GM12891 (cell line): ENCODE results near the gene TRIP12.

Experiments
- PAX5 ChIP-seq: IDR thresholded peaks from 2 replicates; pipeline ENCODE4 v1.6.1; 2011; ENCODE audit warnings: low read length, moderate library complexity, mild to moderate bottlenecking; ENCODE audit not compliant: insufficient read depth, severe bottlenecking
- POLR2A ChIP-seq: IDR thresholded peaks from 2 replicates; pipeline ENCODE4 v1.6.1; 2011; ENCODE audit warnings: low read depth, low read length, control low read depth
- POLR2AphosphoS5 ChIP-seq: IDR thresholded peaks from 2 replicates; pipeline ENCODE4 v1.6.1; 2011; ENCODE audit warnings: low read depth, low read length, control low read depth
- POU2F2 ChIP-seq: IDR thresholded peaks from 2 replicates; pipeline ENCODE4 v1.6.1; 2011; ENCODE audit warnings: low read depth, mild to moderate bottlenecking, control low read depth, low read length, moderate library complexity
- SPI1 ChIP-seq: IDR thresholded peaks from 2 replicates; pipeline ENCODE4 v1.6.1; 2011; ENCODE audit warnings: low read depth, low read length, control low read depth
- TAF1 ChIP-seq: IDR thresholded peaks from 2 replicates; pipeline ENCODE4 v1.6.1; 2011; ENCODE audit warnings: low read depth, low read length, control low read depth

DNA sequence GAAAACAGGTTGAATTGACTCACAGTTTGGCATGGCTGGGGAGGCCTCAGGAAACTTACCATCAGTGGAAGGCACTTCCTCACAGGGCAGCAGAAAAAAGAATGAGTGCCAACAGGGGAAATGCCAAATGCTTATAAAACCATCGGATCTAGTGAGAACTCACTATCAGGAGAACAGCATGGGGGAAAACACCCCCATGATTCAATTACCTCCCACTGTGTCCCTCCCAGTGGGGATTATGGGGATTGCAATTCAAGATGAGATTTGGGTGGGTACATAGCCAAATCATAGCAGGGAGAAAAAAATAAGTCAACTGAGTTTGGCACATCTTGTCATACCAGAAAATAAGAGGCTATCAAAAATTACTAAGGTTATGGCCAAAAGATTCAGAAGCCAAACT, 96.3 kb downstream of the TRIP12 start:
- TF ChIP-seq POU2F2, result no peak
- TF ChIP-seq POLR2AphosphoS5, result no peak
- no peak for TF ChIP-seq POLR2A
- no peak for TF ChIP-seq PAX5
- TF ChIP-seq TAF1, result no peak
- no peak for TF ChIP-seq SPI1
